Liver (tissue), 3 donors: ENCODE data around the gene PNPLA2.

ENCODE experiments used
- FOXA1 ChIP-seq: IDR thresholded peaks from 2 replicates; pipeline ENCODE4 v1.6.1; 2016; ENCODE audit warnings: antibody characterized with exemption
- GABPA ChIP-seq, 2 donors: IDR thresholded peaks in 1 of 2; conservative IDR thresholded peaks in 1 of 2; 2 replicates each; pipeline ENCODE4 v1.6.1; 2016; ENCODE audit warnings: antibody characterized with exemption in 2 of 2, mild to moderate bottlenecking in 1 of 2, moderate library complexity in 1 of 2
- HNF4G ChIP-seq: IDR thresholded peaks from 2 replicates; pipeline ENCODE4 v1.6.1; 2016; ENCODE audit warnings: antibody characterized with exemption
- JUND ChIP-seq, 2 donors: IDR thresholded peaks; 2 replicates each; pipeline ENCODE4 v1.6.1; 2016; ENCODE audit warnings: antibody characterized with exemption in 2 of 2
- RAD21 ChIP-seq, 2 donors: IDR thresholded peaks; 2 replicates each; pipeline ENCODE4 v1.6.1; 2016; ENCODE audit warnings: antibody characterized with exemption in 2 of 2, mild to moderate bottlenecking in 2 of 2
- RXRA ChIP-seq, 2 donors: IDR thresholded peaks; 2 replicates each; pipeline ENCODE4 v1.6.1; 2017 to 2018; ENCODE audit warnings: antibody characterized with exemption in 2 of 2, mild to moderate bottlenecking in 1 of 2
- SP1 ChIP-seq: IDR thresholded peaks from 2 replicates; pipeline ENCODE4 v1.6.1; 2018; ENCODE audit warnings: antibody characterized with exemption, mild to moderate bottlenecking
- TAF1 ChIP-seq: conservative IDR thresholded peaks from 2 replicates; pipeline ENCODE4 v1.6.1; 2016; ENCODE audit warnings: antibody characterized with exemption, mild to moderate bottlenecking
- YY1 ChIP-seq: IDR thresholded peaks from 2 replicates; pipeline ENCODE4 v1.6.1; 2016; ENCODE audit warnings: antibody characterized with exemption, mild to moderate bottlenecking
- TF ChIP-seq, protein P1 (sequence below): IDR thresholded peaks from 2 replicates; pipeline ENCODE4 v1.6.1; 2016; ENCODE audit warnings: antibody characterized with exemption
- TF ChIP-seq, protein P2 (sequence below): fragments of 150-350 bp; IDR thresholded peaks from 2 replicates; pipeline ENCODE4 v1.5.1; 2017; ENCODE audit warnings: improper control_type of control experiment, low read depth, low read length; ENCODE audit not compliant: missing input control
- TF ChIP-seq, protein P3 (sequence below): IDR thresholded peaks from 2 replicates; pipeline ENCODE4 v1.6.1; 2016; ENCODE audit warnings: antibody characterized with exemption
- TF ChIP-seq, protein P4 (sequence below): IDR thresholded peaks from 2 replicates; pipeline ENCODE4 v1.6.1; 2016; ENCODE audit warnings: antibody characterized with exemption, mild to moderate bottlenecking
- donor health status: healthy.
- donor health status: healthy.

DNA sequence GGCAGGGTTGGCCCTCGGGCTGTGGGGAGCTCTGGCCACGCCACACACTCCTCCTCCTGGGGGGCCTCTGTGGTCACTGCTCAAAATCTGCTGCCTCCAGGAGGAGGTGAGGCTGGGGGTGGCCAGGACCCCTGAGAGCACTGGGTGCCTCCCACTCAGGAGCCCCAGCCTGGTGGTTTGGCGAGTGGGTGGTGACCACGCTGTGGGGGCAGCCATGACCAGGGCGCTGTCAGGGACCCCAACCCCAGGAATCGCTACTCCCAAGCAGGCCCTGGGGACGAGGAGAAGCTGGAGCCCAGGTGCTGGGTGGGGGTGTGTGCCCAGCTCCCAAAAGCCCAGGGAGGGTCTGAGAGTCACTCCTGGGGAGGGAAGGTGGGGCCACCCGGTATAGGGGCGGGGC, 54.1 kb downstream of the PNPLA2 start:
- TF ChIP-seq, protein P1, sequence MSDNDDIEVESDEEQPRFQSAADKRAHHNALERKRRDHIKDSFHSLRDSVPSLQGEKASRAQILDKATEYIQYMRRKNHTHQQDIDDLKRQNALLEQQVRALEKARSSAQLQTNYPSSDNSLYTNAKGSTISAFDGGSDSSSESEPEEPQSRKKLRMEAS: no peak
- TF ChIP-seq, protein P2, sequence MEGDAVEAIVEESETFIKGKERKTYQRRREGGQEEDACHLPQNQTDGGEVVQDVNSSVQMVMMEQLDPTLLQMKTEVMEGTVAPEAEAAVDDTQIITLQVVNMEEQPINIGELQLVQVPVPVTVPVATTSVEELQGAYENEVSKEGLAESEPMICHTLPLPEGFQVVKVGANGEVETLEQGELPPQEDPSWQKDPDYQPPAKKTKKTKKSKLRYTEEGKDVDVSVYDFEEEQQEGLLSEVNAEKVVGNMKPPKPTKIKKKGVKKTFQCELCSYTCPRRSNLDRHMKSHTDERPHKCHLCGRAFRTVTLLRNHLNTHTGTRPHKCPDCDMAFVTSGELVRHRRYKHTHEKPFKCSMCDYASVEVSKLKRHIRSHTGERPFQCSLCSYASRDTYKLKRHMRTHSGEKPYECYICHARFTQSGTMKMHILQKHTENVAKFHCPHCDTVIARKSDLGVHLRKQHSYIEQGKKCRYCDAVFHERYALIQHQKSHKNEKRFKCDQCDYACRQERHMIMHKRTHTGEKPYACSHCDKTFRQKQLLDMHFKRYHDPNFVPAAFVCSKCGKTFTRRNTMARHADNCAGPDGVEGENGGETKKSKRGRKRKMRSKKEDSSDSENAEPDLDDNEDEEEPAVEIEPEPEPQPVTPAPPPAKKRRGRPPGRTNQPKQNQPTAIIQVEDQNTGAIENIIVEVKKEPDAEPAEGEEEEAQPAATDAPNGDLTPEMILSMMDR: no peak
- TF ChIP-seq YY1: no peak
- TF ChIP-seq RXRA (IDR thresholded peaks at IDR 0.05): no peak
- no peak for TF ChIP-seq HNF4G
- no peak for TF ChIP-seq RAD21 (IDR thresholded peaks at IDR 0.05)
- TF ChIP-seq, protein P3, sequence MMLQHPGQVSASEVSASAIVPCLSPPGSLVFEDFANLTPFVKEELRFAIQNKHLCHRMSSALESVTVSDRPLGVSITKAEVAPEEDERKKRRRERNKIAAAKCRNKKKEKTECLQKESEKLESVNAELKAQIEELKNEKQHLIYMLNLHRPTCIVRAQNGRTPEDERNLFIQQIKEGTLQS: no peak
- no peak for TF ChIP-seq JUND (IDR thresholded peaks at IDR 0.05)
- TF ChIP-seq SP1: no peak
- TF ChIP-seq, protein P4, sequence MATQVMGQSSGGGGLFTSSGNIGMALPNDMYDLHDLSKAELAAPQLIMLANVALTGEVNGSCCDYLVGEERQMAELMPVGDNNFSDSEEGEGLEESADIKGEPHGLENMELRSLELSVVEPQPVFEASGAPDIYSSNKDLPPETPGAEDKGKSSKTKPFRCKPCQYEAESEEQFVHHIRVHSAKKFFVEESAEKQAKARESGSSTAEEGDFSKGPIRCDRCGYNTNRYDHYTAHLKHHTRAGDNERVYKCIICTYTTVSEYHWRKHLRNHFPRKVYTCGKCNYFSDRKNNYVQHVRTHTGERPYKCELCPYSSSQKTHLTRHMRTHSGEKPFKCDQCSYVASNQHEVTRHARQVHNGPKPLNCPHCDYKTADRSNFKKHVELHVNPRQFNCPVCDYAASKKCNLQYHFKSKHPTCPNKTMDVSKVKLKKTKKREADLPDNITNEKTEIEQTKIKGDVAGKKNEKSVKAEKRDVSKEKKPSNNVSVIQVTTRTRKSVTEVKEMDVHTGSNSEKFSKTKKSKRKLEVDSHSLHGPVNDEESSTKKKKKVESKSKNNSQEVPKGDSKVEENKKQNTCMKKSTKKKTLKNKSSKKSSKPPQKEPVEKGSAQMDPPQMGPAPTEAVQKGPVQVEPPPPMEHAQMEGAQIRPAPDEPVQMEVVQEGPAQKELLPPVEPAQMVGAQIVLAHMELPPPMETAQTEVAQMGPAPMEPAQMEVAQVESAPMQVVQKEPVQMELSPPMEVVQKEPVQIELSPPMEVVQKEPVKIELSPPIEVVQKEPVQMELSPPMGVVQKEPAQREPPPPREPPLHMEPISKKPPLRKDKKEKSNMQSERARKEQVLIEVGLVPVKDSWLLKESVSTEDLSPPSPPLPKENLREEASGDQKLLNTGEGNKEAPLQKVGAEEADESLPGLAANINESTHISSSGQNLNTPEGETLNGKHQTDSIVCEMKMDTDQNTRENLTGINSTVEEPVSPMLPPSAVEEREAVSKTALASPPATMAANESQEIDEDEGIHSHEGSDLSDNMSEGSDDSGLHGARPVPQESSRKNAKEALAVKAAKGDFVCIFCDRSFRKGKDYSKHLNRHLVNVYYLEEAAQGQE: no peak
- TF ChIP-seq GABPA (IDR thresholded peaks at IDR 0.05 in 1 of 2, conservative IDR thresholded peaks at IDR 0.05 in 1 of 2): no peak
- no peak for TF ChIP-seq FOXA1
- TF ChIP-seq TAF1: no peak
